A673 (cell line): ENCODE measurements around the gene SMIM32. TPM values are rescaled to one million over a fixed set of nuclear protein-coding genes. Genes with fewer than 3 reads are reported as not detected.

Source experiments
- BruUV-seq: library from RNA; stranded (reverse); fragments of 400-500 nt; replicated peaks from 2 replicates; lab custom pipeline; 2021; lab: Mats Ljungman, UMichigan
- CTCF ChIA-PET: fragments of 300-600 bp; sonication (Branson Sonifier 250); formaldehyde crosslinking; loops from one replicate; lab custom pipeline; 2022; ENCODE audit warnings: antibody characterized with exemption; lab: Charles Lee
- POLR2A ChIA-PET: fragments of 300-600 bp; sonication (Branson Sonifier 250); formaldehyde crosslinking; loops from one replicate; lab custom pipeline; 2022; ENCODE audit warnings: antibody characterized with exemption; ENCODE audit not compliant: low non-redundant PET; lab: Charles Lee
- DNase-seq: peaks from one replicate; pipeline ENCODE4 v3.0.0-alpha.2; 2015; ENCODE audit warnings: low spot score
- H3K27ac ChIP-seq: fragments of 200-600 bp; sonication (generic); 2 replicates; pipeline ENCODE4 v1.5.1; 2016; ENCODE audit warnings: mixed run types, low read depth, mild to moderate bottlenecking, mixed read lengths, antibody characterized with exemption, low read length; ENCODE audit not compliant: poor library complexity, severe bottlenecking
- H3K27me3 ChIP-seq: fragments of 200-600 bp; sonication (generic); replicated peaks from 2 replicates; pipeline ENCODE4 v1.6.1; 2017; ENCODE audit warnings: mixed run types, low read depth, mild to moderate bottlenecking, mixed read lengths, antibody characterized with exemption, low read length; ENCODE audit not compliant: insufficient read depth, poor library complexity
- H3K36me3 ChIP-seq: fragments of 200-600 bp; sonication (generic); 2 replicates; pipeline ENCODE4 v1.6.1; 2016; ENCODE audit warnings: mixed run types, mild to moderate bottlenecking, mixed read lengths, antibody characterized with exemption, low read length; ENCODE audit not compliant: insufficient read depth, poor library complexity, severe bottlenecking
- H3K4me1 ChIP-seq: fragments of 200-600 bp; sonication (generic); 2 replicates; pipeline ENCODE4 v1.6.1; 2017; ENCODE audit warnings: mixed run types, mild to moderate bottlenecking, mixed read lengths, antibody characterized with exemption, low read length; ENCODE audit not compliant: insufficient read depth, poor library complexity, severe bottlenecking
- H3K4me3 ChIP-seq: fragments of 200-600 bp; sonication (generic); 2 replicates; pipeline ENCODE4 v1.5.1; 2016; ENCODE audit warnings: low read depth, mixed run types, mild to moderate bottlenecking, mixed read lengths, low read length; ENCODE audit not compliant: poor library complexity, severe bottlenecking
- H3K9me3 ChIP-seq: fragments of 200-600 bp; sonication (generic); 2 replicates; pipeline ENCODE4 v1.6.1; 2016; ENCODE audit warnings: mixed run types, low read depth, mild to moderate bottlenecking, mixed read lengths, antibody characterized with exemption, low read length; ENCODE audit not compliant: poor library complexity, severe bottlenecking
- CTCF ChIP-seq: fragments of 300-800, 200-600 bp; sonication (generic); conservative IDR thresholded peaks from 2 replicates; pipeline ENCODE4 v1.5.1; 2017; ENCODE audit warnings: low read depth, mild to moderate bottlenecking, antibody characterized with exemption, low read length, moderate library complexity, mixed read lengths
- EZH2 ChIP-seq: fragments of 200-600 bp; sonication (generic); IDR thresholded peaks from 2 replicates; pipeline ENCODE4 v1.6.1; 2017; ENCODE audit warnings: borderline replicate concordance, low read depth, mild to moderate bottlenecking, mixed read lengths, antibody characterized with exemption, low read length; ENCODE audit not compliant: poor library complexity, severe bottlenecking
- intact Hi-C: fragments of 100-400 bp; cut with micrococcal nuclease; formaldehyde crosslinking; loops from one replicate; pipeline ENCODE4 v1.10.0; 2022; ENCODE audit not compliant: unreplicated experiment
- total RNA-seq: library from RNA; stranded (reverse); gene quantifications from 2 replicates; pipeline ENCODE4 v1.2.3, GENCODE V29; 2021

SMIM32 gene
- total RNA-seq, 1 experiment from 2014 or later = not detected

GRCh38 chr5:136159457-136159856 lies 33.5 kb downstream of the SMIM32 start:
- ChIA-PET CTCF (no interaction called here), POLR2A (interaction anchor here (0.7 kb wide), 1 partner anchor 11 kb away, joined by 4 read pairs; no protein-coding TSS in a partner anchor)
- no peak for DNase-seq
- intact Hi-C loops = no loop called here
- H3K27ac ChIP-seq = no peak overlapping the region
- no peak for TF ChIP-seq EZH2
- TF ChIP-seq CTCF = no peak
- peaks cover 47% of the 10 kb centered on the region for H3K36me3 ChIP-seq
- no peaks in the 10 kb centered on the region for H3K27me3 ChIP-seq
- no TSS peak for BruUV-seq
- no peaks in the 10 kb centered on the region for H3K9me3 ChIP-seq
- no peak overlapping the region for H3K4me3 ChIP-seq
- no peaks in the 10 kb centered on the region for H3K4me1 ChIP-seq

DNA sequence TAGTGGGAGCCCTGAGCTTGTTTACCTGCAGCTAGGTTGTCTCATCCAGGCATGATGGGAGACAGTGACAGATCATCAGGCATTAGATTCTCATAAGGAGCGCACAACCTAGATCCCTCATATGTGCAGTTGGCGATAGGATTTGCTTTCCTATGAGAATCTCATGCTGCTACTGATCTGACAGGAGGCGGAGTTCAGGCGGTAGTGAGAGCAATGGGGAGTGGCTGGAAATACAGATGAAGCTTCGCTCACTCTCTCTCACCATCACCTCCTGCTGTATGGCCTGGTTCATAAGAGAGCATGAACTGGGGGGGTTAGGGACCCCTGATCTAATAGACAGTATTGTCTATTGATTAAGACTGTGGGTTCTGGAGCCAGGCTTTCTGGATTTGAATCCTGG lies 35.4 kb downstream of the SMIM32 start:
- no peaks in the 10 kb centered on the region for H3K9me3 ChIP-seq
- no TSS peak for BruUV-seq
- H3K4me3 ChIP-seq = no peak overlapping the region
- ChIA-PET POLR2A (no interaction called here), CTCF (no interaction called here)
- no peak for DNase-seq
- no peak overlapping the region for H3K27ac ChIP-seq
- H3K36me3 ChIP-seq = peaks cover 40% of the 10 kb centered on the region
- H3K27me3 ChIP-seq = no peaks in the 10 kb centered on the region
- intact Hi-C loops = no loop called here
- TF ChIP-seq EZH2 (no peak), CTCF (no peak)
- H3K4me1 ChIP-seq = no peaks in the 10 kb centered on the region

DNA sequence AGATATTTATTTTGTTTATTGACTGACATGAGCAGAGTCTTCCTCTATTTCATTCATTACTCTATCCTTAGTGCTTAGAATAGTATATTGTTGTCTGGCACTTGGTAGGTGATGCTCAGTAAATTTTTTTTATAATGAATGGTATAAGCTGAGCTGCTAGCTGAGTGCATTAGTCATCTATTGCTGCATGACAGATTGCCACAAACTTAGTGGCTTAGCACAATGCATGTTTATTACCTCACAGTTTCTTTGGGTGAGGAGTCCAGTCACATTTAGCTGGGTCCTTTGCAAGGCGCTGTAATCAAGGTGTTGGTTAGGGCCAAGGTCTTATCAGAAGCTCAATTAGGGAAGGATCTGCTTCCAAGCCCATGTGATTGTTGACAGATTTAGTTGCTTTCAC lies 37.2 kb downstream of the SMIM32 start:
- CTCF ChIA-PET = no interaction called here
- H3K36me3 ChIP-seq = peaks cover 29% of the 10 kb centered on the region
- no peaks in the 10 kb centered on the region for H3K9me3 ChIP-seq
- intact Hi-C loops = no loop called here
- no peaks in the 10 kb centered on the region for H3K4me1 ChIP-seq
- no peaks in the 10 kb centered on the region for H3K27me3 ChIP-seq
- TF ChIP-seq EZH2 (no peak), CTCF (no peak)
- no peak overlapping the region for H3K27ac ChIP-seq
- no peak overlapping the region for H3K4me3 ChIP-seq
- no peak for DNase-seq
- BruUV-seq = no TSS peak
- POLR2A ChIA-PET = no interaction called here
